Measurements from ENCODE around the gene CCNH. TPM values are rescaled to one million over a fixed set of nuclear protein-coding genes. Genes with fewer than 3 reads are reported as not detected.

CCNH gene
- total RNA-seq, 1 donor from 2014 or later: 74.8 TPM

DNA sequence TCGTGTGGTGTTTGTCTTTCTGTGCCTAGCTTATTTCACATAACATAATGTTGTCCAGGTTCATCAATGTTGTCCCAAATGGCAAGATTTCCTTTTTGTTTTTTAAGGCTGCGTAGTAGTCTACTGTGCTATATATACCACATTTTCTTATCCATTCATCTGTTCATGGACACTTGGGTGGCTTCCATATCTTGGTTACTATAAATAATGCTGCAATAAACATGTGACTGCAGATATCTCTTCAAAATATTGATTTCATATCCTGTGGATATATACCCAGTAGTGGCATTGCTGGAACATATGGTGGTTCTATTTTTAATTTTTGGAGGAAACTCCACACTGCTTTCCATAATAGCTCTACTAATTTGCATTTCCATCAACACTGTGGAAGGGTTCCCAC, 25.5 kb upstream of the CCNH start:
- H3K27ac Mint-ChIP-seq: no peak overlapping the region
- intact Hi-C loops (cut with micrococcal nuclease): no loop called here

DNA sequence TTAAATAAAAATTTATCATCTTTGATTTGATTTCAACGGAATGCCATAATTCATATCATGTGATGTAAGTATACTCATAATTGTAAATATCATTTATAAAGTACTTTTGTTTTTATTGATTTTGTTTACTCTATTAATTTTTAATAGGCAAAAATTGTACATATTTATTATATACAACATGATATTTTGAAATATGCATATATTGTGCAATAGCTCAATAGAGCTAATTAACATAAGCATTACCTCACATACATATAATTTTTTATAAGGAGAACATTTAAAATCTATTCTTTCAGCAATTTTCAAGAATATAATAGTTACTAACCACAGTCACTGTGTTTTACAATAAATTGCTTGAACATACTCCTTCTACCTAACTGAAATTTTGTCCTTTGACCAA, 25.0 kb upstream of the CCNH start:
- no peak for DNase-seq
- Mint-ChIP-seq H3K9me3 (peaks cover 5% of the 10 kb centered on the region), H3K27me3 (peaks cover 10% of the 10 kb centered on the region), H3K4me3 (no peak overlapping the region), H3K27ac (no peak overlapping the region), H3K36me3 (ENCODE audit: low read depth) (no peaks in the 10 kb centered on the region), H3K4me1 (no peaks in the 10 kb centered on the region)
- TF ChIP-seq, protein P1, sequence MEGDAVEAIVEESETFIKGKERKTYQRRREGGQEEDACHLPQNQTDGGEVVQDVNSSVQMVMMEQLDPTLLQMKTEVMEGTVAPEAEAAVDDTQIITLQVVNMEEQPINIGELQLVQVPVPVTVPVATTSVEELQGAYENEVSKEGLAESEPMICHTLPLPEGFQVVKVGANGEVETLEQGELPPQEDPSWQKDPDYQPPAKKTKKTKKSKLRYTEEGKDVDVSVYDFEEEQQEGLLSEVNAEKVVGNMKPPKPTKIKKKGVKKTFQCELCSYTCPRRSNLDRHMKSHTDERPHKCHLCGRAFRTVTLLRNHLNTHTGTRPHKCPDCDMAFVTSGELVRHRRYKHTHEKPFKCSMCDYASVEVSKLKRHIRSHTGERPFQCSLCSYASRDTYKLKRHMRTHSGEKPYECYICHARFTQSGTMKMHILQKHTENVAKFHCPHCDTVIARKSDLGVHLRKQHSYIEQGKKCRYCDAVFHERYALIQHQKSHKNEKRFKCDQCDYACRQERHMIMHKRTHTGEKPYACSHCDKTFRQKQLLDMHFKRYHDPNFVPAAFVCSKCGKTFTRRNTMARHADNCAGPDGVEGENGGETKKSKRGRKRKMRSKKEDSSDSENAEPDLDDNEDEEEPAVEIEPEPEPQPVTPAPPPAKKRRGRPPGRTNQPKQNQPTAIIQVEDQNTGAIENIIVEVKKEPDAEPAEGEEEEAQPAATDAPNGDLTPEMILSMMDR (IDR thresholded peaks at IDR 0.05): no peak
- ChIA-PET CTCF (no interaction called here), POLR2A (no interaction called here)
- intact Hi-C loops (cut with micrococcal nuclease): no loop called here
- ATAC-seq (ENCODE audit: low read depth): no peak

More for the DNA sequence above, 25.5 kb upstream of the CCNH start:
- DNase-seq (no peak), ATAC-seq (ENCODE audit: low read depth) (no peak)
- H3K4me1 Mint-ChIP-seq: no peaks in the 10 kb centered on the region
- TF ChIP-seq, protein P1 (IDR thresholded peaks at IDR 0.05): no peak
- H3K9me3 Mint-ChIP-seq: peaks cover 5% of the 10 kb centered on the region
- peaks cover 12% of the 10 kb centered on the region for H3K27me3 Mint-ChIP-seq
- POLR2A ChIA-PET: no interaction called here
- H3K36me3 Mint-ChIP-seq (ENCODE audit: low read depth): no peaks in the 10 kb centered on the region
- CTCF ChIA-PET: no interaction called here
- H3K4me3 Mint-ChIP-seq: no peak overlapping the region

DNA sequence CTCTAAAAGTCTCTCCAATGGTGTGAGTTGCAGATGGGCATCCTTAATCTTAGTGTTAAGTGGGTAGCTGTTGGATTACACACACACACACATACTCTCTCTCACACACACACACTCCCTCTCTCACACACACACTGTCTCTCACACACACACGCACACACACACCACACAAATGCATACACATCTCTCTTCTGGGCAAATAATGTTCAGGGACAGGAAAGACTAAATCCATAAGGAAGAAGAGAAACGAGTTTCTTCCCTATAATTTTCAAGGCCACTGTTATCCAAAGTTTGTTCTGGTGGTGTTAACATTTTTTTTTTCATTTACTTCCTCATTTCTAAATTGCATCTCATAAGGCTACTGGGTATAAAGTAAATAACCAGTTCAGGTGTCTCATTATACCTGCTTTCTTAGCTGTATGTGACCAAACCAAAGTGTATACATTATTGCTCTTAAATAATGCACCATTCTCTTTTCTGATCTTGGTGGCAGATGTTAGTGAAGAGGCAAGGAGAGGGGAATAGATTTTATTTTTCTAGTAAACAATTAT, 22.5 kb upstream of the CCNH start:
- intact Hi-C loops (cut with micrococcal nuclease): no loop called here
- TF ChIP-seq, protein P1 (IDR thresholded peaks at IDR 0.05): no peak

DNA sequence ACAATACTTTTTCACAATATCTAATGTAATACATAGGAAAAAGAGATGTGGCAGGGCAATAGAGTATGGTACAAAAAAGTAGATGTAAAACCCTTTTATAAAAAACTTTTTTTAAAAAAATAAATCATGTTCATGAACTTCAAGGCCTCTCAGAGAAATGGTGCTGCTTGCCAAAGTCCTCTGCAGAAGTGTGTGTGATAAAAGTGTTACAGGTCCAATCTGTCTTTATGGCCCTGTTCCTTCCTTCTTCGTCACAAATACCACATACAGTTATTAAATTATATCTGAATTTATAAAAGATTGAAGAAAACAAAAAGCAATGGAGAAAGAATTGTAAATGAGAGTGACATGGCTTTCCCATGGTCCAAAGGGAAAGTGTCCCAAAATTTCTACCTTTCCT, 21.7 kb upstream of the CCNH start:
- POLR2A ChIA-PET: no interaction called here
- no peak overlapping the region for H3K27ac Mint-ChIP-seq

More for the DNA sequence above, 22.5 kb upstream of the CCNH start:
- Mint-ChIP-seq H3K27me3 (peaks cover 8% of the 10 kb centered on the region), H3K4me3 (no peak overlapping the region), H3K36me3 (ENCODE audit: low read depth) (no peaks in the 10 kb centered on the region), H3K9me3 (peaks cover 5% of the 10 kb centered on the region), H3K4me1 (no peaks in the 10 kb centered on the region), H3K27ac (no peak overlapping the region)
- ChIA-PET CTCF (no interaction called here), POLR2A (no interaction called here)
- ATAC-seq (ENCODE audit: low read depth) (no peak), DNase-seq (no peak)

DNA sequence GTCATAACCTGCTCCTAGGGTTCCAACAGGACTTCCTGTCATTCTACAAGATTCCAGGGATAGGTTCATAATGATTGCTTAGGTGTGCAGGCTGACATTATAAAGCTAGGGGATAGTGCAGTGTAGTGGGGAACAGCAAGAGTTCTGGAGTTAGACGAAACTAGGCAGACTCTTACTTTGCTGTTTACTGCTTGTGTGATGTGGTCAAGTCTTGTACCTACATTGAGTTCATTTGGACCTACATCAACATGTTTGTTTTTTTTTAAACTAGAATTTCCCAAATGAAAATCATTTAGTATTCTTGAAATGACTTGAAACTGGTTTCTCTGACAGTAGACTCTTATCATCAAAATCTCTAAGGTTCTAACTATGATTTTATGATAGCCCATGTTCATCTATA, 21.2 kb upstream of the CCNH start:
- Mint-ChIP-seq H3K36me3 (ENCODE audit: low read depth) (no peaks in the 10 kb centered on the region), H3K9me3 (no peaks in the 10 kb centered on the region), H3K4me3 (no peak overlapping the region), H3K4me1 (no peaks in the 10 kb centered on the region), H3K27ac (no peak overlapping the region), H3K27me3 (peaks cover 5% of the 10 kb centered on the region)
- POLR2A ChIA-PET: no interaction called here
- ATAC-seq (ENCODE audit: low read depth): no peak
- intact Hi-C loops (cut with micrococcal nuclease): no loop called here
- no peak for DNase-seq
- TF ChIP-seq, protein P1 (IDR thresholded peaks at IDR 0.05): no peak
- CTCF ChIA-PET: no interaction called here

More for the DNA sequence above, 21.7 kb upstream of the CCNH start:
- no peak for DNase-seq
- ATAC-seq (ENCODE audit: low read depth): no peak
- no peaks in the 10 kb centered on the region for H3K36me3 Mint-ChIP-seq (ENCODE audit: low read depth)
- H3K4me3 Mint-ChIP-seq: no peak overlapping the region
- intact Hi-C loops (cut with micrococcal nuclease): no loop called here
- H3K4me1 Mint-ChIP-seq: no peaks in the 10 kb centered on the region
- H3K9me3 Mint-ChIP-seq: peaks cover 1% of the 10 kb centered on the region
- TF ChIP-seq, protein P1 (IDR thresholded peaks at IDR 0.05): no peak
- H3K27me3 Mint-ChIP-seq: peaks cover 7% of the 10 kb centered on the region
- CTCF ChIA-PET: no interaction called here
